LHCN-M2 (cell line): Measurements from ENCODE around the gene DNAH7. TPM values are rescaled to one million over a fixed set of nuclear protein-coding genes. Genes with fewer than 3 reads are reported as not detected.
"Not testable (repeated sequence)": the region's sequence is repeated elsewhere in the genome, so short reads cannot be mapped to it uniquely, and the experiment has no call there.

Experiments
- DNase-seq: peaks from one replicate; pipeline ENCODE4 v3.0.0-alpha.2; 2012; ENCODE audit warnings: low read depth
- total RNA-seq: library from RNA; depleted of rRNA; stranded (reverse); fragments of >200 nt; gene quantifications from 2 replicates; pipeline ENCODE4 v1.2.3, GENCODE V29; 2014; rRNA removed

The DNAH7 gene
- total RNA-seq, 1 experiment from 2014 or later = 0.86 TPM

DNA sequence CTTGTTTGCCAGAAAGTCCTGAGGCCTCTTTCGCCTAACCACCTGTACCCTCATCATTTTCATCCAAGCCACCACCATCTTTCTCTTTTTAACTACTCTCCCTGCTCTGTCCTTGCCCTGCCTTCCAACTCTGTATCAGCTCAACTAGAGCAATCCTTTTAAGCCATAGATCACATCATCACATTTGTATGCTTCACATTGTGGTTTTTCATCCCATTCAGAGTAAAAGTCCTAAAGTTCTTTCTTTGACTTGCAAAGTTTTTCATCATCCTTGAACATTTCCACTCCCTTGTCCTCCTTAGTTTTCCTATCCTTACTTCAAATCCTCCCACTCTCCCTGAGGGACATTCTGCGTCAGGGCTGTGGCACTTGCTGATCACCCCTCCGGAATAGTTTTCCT lies 337.7 kb downstream of the DNAH7 start:
- no peak for DNase-seq

DNA sequence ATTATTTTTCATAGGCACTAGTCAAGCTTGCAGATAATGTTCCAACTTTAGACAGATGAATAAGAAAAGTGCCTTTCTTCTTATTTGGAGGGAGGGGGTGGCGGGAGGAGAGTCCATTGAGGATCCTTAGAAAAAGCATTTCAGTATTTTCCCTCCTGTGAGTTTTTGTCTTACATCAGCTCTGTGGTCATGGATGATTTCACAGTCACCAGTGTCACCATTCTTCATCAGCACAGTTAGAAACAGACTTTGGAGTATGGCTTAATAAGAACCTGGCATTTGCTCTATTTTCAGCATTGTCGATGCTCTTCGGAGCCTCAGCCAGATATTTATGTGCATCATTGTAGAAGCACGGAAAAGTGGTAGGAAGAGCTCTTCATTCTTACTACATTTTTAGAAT lies 341.5 kb downstream of the DNAH7 start:
- DNase-seq = no peak

DNA sequence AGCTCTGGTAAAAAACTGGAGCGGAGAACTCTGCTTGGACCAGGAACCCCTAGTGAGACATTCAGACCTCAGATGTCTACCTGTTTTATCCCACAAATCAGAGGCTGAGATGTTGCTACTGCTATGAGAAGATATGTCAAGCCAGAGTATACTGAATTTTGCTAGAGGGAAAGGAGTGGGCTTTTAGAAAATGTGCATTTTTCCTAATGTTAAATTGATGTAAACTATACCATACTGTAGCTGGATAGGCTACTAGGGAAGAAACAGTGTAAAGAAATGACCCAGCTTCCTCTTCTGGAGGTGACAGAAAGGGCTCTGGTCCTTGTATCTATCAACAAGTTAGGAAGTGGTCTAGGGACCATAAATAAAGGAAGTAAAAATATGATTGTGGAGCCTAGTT lies 346.6 kb downstream of the DNAH7 start:
- DNase-seq = no peak

DNA sequence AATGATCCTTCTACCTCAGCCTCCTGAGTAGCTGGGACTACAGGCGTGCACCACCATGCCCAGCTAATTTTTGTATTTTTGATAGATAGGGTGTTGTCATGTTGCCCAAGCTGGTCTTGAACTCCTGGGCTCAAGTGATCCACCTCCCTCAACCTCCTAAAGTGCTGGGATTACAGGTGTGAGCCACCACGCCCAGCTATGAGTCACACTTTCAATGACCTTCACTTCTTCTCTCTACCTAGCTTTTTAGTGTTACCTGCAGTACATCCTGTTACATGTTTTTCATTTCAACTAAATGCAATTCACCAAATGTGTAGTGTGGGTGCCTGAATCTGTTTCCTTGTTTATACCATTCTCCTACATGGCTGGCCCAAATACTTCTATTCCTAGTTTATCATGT lies 347.6 kb downstream of the DNAH7 start:
- DNase-seq = no peak

- DNase-seq = no peak
Observed at GRCh38 chr2:195716466-195716865, 352.2 kb downstream of the DNAH7 start.

DNA sequence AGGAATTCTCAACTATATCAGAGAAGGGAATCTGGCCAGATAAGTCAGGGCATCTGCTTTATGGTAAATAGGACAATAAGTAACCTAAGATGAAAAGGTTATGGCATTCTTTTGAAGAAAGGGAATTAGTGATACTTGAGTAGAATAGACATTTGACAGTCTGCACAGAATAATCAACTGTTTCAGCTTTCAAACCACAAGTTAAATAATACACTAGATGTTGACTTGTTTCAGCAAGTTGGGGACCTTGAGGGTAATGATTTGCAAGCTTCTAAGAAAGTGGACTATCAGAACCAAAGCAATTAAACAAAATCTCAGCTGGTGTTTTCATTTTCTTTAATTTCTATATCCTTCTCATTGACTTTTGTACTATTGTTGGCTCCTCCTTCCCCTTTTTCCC lies 357.2 kb downstream of the DNAH7 start:
- DNase-seq = no peak

- DNase-seq = peak; percentile 58
Observed at GRCh38 chr2:195709901-195710806, 358.5 kb downstream of the DNAH7 start.

GRCh38 chr2:195706161-195706900 lies 362.3 kb downstream of the DNAH7 start:
- DNase-seq = peak; percentile 40

GRCh38 chr2:195700480-195700879 lies 368.2 kb downstream of the DNAH7 start:
- no peak for DNase-seq

DNA sequence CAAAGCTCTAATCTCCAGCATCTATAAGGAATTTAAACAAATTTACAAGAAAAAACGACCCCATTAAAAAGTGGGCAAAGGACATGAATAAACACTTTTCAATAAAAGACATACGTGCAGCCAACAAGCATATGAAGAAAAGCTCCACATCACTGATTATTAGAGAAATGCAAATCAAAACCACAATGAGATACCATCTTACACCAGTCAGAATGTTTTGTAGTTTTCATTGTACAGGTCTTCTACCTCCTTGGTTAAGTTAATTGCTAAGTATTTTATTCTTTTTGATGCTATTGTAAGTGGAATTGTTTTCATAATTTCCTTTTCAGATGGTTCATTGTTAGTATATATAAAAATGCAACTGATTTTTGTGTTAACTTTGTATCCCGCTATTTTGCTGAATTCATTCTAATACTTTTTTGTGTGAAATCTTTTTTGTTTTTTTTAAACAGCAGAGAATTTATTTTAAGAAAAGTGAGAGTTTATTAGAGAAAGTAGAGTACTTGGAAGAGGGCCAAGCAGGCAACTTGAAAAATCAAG lies 370.9 kb downstream of the DNAH7 start:
- DNase-seq = no peak

DNA sequence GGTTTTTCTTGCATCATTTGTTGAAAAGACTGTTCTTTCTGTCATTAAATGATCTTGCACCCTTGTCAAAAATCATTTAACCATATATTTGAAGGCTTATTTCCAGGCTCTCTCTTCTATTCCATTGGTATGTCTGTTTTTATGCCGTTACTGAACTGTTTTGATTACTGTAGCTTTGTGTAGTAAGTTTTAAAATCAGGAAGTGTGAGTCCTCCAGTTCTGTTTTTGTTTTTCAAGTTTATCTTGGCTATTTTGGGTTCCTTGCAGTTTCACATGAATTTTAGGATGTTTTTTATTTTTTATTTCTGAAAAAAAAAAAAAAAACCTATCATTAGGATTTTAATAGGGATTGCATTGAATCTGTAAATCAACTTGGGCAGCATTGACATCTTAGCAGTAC lies 372.6 kb downstream of the DNAH7 start:
- DNase-seq = no peak

GRCh38 chr2:195695002-195695631 lies 373.5 kb downstream of the DNAH7 start:
- DNase-seq = no peak

- DNase-seq = no peak
Observed at GRCh38 chr2:195694553-195694952, 374.1 kb downstream of the DNAH7 start.

GRCh38 chr2:195692531-195692930 lies 376.1 kb downstream of the DNAH7 start:
- not testable (repeated sequence) for DNase-seq

Other genes starting within 250 kb of the DNAH7 start
- gene STK17B, start 102.7 kb upstream of the DNAH7 start, total RNA-seq = 119 and 126 TPM in 2 replicates